HG03159 (cell line): ENCODE measurements around the gene DDX11.
"Not testable (repeated sequence)": the region's sequence is repeated elsewhere in the genome, so short reads cannot be mapped to it uniquely, and the experiment has no call there.

Experiments
- ATAC-seq: cut with Tn5 transposase; IDR thresholded peaks from one replicate; pipeline ENCODE4 v1.9.1; 2021; ENCODE audit warnings: mild to moderate bottlenecking, moderate library complexity; ENCODE audit not compliant: unreplicated experiment

The DDX11 gene

GRCh38 chr12:31098363-31098762, 24.7 kb downstream of the DDX11 start:
- ATAC-seq = not testable (repeated sequence)

- not testable (repeated sequence) for ATAC-seq
These were observed 25.1 kb downstream of the DDX11 start for GRCh38 chr12:31098771-31099170.

GRCh38 chr12:31099434-31099833, 25.8 kb downstream of the DDX11 start:
- ATAC-seq = not testable (repeated sequence)

GRCh38 chr12:31100503-31101208, 27.0 kb downstream of the DDX11 start:
- ATAC-seq = not testable (repeated sequence)

DNA sequence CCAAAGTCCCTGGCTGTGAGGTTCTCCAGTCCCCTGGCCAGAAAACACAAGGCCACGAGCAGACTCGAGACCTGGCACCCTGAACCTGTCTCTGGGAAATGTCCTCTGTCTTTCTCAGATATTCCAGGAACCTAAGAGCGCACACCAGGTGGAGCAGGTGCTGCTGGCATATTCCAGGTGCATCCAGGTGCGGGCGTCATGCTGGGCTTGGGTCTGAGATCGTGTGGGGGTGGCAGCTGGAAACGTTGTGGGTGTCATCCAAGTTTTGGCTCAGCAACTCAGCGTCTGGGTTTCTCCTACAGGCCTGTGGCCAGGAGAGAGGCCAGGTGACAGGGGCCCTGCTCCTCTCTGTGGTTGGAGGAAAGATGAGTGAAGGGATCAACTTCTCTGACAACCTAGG, 28.5 kb downstream of the DDX11 start:
- not testable (repeated sequence) for ATAC-seq

GRCh38 chr12:31102596-31102995, 28.9 kb downstream of the DDX11 start:
- not testable (repeated sequence) for ATAC-seq

GRCh38 chr12:31103561-31103975, 29.9 kb downstream of the DDX11 start:
- ATAC-seq = not testable (repeated sequence)

DNA sequence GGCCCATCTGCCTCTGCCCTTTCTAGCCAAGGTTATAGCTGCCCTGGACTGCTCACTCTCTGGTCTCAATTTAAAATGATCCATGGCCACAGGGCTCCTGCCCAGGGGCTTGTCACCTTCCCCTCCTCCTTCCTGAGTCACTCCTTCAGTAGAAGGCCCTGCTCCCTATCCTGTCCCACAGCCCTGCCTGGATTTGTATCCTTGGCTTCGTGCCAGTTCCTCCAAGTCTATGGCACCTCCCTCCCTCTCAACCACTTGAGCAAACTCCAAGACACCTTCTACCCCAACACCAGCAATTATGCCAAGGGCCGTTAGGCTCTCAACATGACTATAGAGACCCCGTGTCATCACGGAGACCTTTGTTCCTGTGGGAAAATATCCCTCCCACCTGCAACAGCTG, 30.6 kb downstream of the DDX11 start:
- not testable (repeated sequence) for ATAC-seq

GRCh38 chr12:31104773-31105172, 31.1 kb downstream of the DDX11 start:
- ATAC-seq = not testable (repeated sequence)

- ATAC-seq = no peak
These were observed 32.0 kb downstream of the DDX11 start for GRCh38 chr12:31105668-31106067.

GRCh38 chr12:31106101-31106803, 32.6 kb downstream of the DDX11 start:
- no peak for ATAC-seq

DNA sequence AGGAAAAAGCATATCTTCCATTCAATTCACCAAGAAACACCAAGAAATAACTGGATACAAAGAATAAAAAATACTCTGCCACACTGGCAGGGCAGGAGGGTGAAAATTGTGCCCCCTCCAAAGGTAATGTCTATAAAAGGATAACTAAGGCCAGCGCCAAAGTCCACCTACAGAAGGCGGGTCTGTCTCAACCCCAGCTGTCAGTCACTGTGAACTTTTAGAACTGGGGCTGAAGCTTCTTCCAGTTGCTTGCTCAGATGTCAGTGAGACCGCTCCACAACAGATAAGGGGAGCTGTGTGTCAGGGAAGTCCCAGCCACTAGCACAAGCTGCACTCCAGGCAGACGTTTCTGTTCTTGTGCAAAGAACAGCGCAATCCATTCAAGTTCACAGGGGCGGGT, 36.1 kb downstream of the DDX11 start:
- not testable (repeated sequence) for ATAC-seq

- ATAC-seq = not testable (repeated sequence)
These were observed 36.6 kb downstream of the DDX11 start for GRCh38 chr12:31110263-31110662.

- not testable (repeated sequence) for ATAC-seq
These were observed 41.5 kb downstream of the DDX11 start for GRCh38 chr12:31115092-31115601.

- peak; percentile 26 for ATAC-seq
These were observed 43.2 kb downstream of the DDX11 start for GRCh38 chr12:31116846-31117202.

DNA sequence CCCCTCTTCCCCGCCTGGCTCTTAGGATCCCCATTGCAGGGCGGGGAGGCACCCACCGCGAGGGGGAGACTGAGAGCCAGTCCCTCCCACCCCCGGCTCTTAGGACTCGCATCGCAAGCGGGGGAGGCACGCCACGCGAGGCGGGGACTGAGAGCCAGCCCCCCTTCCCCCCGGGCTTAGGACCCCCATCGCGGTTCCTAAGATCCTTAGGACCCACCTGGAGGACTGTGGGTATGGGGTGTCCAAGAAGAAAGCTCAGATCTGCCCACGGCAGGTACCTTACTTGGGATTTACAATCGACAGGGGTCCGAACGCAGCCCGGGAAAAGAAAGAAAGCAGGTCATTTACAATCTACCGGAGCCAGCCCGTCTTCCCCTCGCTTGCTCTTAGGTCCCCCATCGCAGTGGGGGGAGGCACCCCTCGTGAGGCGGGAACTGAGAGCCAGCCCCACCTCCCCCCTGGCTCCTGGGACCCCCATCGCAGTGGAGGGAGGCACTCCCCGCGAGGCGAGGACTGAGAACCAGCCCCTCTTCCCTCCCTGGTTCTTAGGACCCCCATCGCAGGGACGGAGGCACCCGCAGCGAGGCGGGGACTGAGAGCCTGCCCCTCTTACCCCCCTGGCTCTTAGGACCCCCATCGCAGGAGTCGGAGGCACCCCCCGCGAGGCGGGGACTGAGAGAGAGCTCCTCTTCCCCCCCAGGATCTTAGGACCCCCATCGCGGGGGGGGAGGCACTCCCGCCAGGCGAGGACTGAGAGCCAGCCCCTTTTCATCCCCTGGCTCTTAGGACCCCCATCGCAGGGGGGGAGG, 43.7 kb downstream of the DDX11 start:
- peak; percentile 72 for ATAC-seq

GRCh38 chr12:31118347-31119191, 44.9 kb downstream of the DDX11 start:
- ATAC-seq = peak; percentile 42

DNA sequence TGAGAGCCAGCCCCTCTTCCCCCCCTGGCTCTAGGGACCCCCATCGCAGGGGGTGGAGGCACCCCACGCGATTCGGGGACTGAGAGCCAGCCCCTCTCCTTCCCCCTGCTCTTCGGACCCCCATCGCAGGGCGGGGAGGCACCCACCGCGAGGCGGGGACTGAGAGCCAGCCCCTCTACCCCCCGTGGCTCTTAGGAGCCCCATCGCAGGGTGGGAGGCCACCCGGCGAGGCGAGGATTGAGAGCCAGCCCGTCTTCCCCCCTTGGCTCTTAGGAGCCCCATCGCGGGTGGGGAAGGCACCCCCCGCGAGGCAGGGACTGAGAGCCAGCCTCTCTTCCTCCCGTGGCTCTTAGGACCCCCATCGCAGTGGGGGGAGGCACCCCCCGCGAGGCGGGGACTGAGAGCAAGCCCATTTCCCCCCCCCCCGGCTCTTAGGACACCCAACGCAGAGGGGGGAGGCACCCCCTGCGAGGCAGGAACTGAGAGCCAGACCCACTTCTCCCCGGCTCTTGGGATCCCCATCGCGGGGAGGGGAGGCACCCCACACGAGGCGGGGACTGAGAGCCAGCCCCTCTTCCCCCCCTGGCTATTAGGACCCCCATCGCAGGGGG, 45.6 kb downstream of the DDX11 start:
- no peak for ATAC-seq

GRCh38 chr12:31119803-31120211, 46.1 kb downstream of the DDX11 start:
- ATAC-seq = no peak
